ENCODE measurements around the gene NAPSA. TPM values are rescaled to one million over a fixed set of nuclear protein-coding genes. Genes with fewer than 3 reads are reported as not detected.

NAPSA gene
- total and polyA plus RNA-seq, 2 of the 8 experiments (the other 6 are each of a cell fraction or from before 2014, with no cell fraction given) = 0.71 to 0.73 TPM

- peak overlapping the region; percentile 94 for H4K8ac ChIP-seq (ENCODE audit: extremely low read depth, insufficient read depth, low read length)
- H3K56ac ChIP-seq (replicated peaks; ENCODE audit: insufficient read length, low read depth, low read length) = no peak overlapping the region
- no peaks in the 10 kb centered on the region; the same call in 1 of the 2 replicates for H3K79me1 ChIP-seq (ENCODE audit: low read depth, low read length)
- DNase-seq (ENCODE audit: low read depth in 1 of 2, low spot score in 2 of 2) (peak; percentile 70 to 95), FAIRE-seq (no peak)
- no peak overlapping the region for H2AFZ ChIP-seq (ENCODE audit: low read length)
- H3K27me3 ChIP-seq (replicated peaks in 1 of 4; ENCODE audit: control insufficient read depth in 3 of 4, extremely low read depth in 1 of 4, insufficient read depth in 3 of 4, low read length in 3 of 4) = peaks cover 5 to 15% (median 12%) of the 10 kb centered on the region in 4 experiments; a peak in 6 of 7 replicates
- no peak overlapping the region for H2BK15ac ChIP-seq (ENCODE audit: low read length)
- H3K18ac ChIP-seq (ENCODE audit: extremely low read depth, low read length) = peak overlapping the region; percentile 89; the same call in 1 of the 2 replicates
- peaks cover 3 to 10% of the 10 kb centered on the region in 2 experiments; a peak in 2 of 4 replicates for H3K79me2 ChIP-seq (ENCODE audit: control insufficient read depth in 1 of 2, insufficient read depth in 2 of 2, low read length in 2 of 2)
- no peak overlapping the region for H3K4ac ChIP-seq (replicated peaks; ENCODE audit: insufficient read length, low read depth, low read length)
- peaks cover 42% of the 10 kb centered on the region for H3K23me2 ChIP-seq (ENCODE audit: low read depth, low read length)
- no peak overlapping the region for H2BK20ac ChIP-seq (ENCODE audit: low read length)
- H3K4me2 ChIP-seq (ENCODE audit: insufficient read depth in 1 of 2, low read depth in 2 of 2, low read length in 2 of 2) = peak overlapping the region; percentile 75 to 99
- ChIA-PET POLR2A (ENCODE audit: partially characterized antibody) (interaction anchor here (1.0 to 4.3 kb wide), 3 partner anchors 9 to 17 kb away, joined by 4 to 29 read pairs (median 4); no protein-coding TSS in a partner anchor), CTCF (ENCODE audit: partially characterized antibody) (interaction anchor here (1.6 kb wide), 1 partner anchor 23 kb away, joined by 3 read pairs; no protein-coding TSS in a partner anchor)
- no peak overlapping the region for H2BK120ac ChIP-seq (replicated peaks; ENCODE audit: low read depth, low read length)
- peak overlapping the region; percentile 95 for H4K5ac ChIP-seq (ENCODE audit: insufficient read length, low read depth, low read length)
- H2AK5ac ChIP-seq (ENCODE audit: low read depth, low read length) = no peak overlapping the region
- H3K23ac ChIP-seq (ENCODE audit: insufficient read length) = no peak overlapping the region
- peak overlapping the region in 3 of 4 experiments; percentile 36 to 73 (median 56); a peak in 6 of 7 replicates for H3K9ac ChIP-seq (replicated peaks in 1 of 4; ENCODE audit: extremely low read depth in 1 of 4, low read depth in 3 of 4, low read length in 3 of 4)
- peak overlapping the region; percentile 88 for H2BK5ac ChIP-seq (ENCODE audit: low read depth, low read length)
- no peak overlapping the region for H3K27ac ChIP-seq (ENCODE audit: low read depth, low read length)
- peak overlapping the region; percentile 74 to 96 (median 84) for H3K4me3 ChIP-seq (ENCODE audit: extremely low read depth in 1 of 4, insufficient read depth in 2 of 4, low read depth in 3 of 4, low read length in 4 of 4)
- 1% methylated on average over 24 of the region's 48 CpGs; no CpG with 5 or more reads in 1 of the 2 experiments for whole genome bisulfite sequencing, 2 experiments (ENCODE audit: extremely low coverage in 1 of 2, insufficient coverage in 1 of 2, insufficient read length in 1 of 2, insufficient replicate concordance in 2 of 2, low coverage in 1 of 2, low lambda C conversion rate in 2 of 2, missing lambda C conversion rate in 1 of 2)
- H3K36me3 ChIP-seq (ENCODE audit: control insufficient read depth in 2 of 4, insufficient read depth in 4 of 4, low read length in 3 of 4) = no peaks in the 10 kb centered on the region
- peak overlapping the region; percentile 72 for H4K91ac ChIP-seq (replicated peaks; ENCODE audit: insufficient read length, low read length)
- peaks cover 10% of the 10 kb centered on the region in 2 experiments for H4K20me1 ChIP-seq (replicated peaks in 1 of 2; ENCODE audit: control insufficient read depth in 1 of 2, insufficient read depth in 2 of 2, low read length in 2 of 2)
- no peaks in the 10 kb centered on the region for H3K9me3 ChIP-seq (ENCODE audit: insufficient read depth in 2 of 2, low read depth in 1 of 2, low read length in 1 of 2)
- no peak overlapping the region for H2BK12ac ChIP-seq (ENCODE audit: low read depth, low read length)
- no peak overlapping the region for H3K14ac ChIP-seq (ENCODE audit: insufficient read length)
- peaks cover 2 to 28% (median 14%) of the 10 kb centered on the region in 4 experiments for H3K4me1 ChIP-seq (replicated peaks in 1 of 4; ENCODE audit: control insufficient read depth in 3 of 4, insufficient read depth in 4 of 4, low read length in 3 of 4)
- 0 out of 2 replicates have a peak, but pooled peaks have one; percentile 52 for TF ChIP-seq RBBP5 (IDR thresholded peaks at IDR 0.05; ENCODE audit: borderline replicate concordance, low read depth, low read length)
- TF ChIP-seq KDM4A (IDR thresholded peaks at IDR 0.05; ENCODE audit: low read depth, low read length, severe bottlenecking) = peak; percentile 43
- 0 out of 4 replicates have a peak, but pooled peaks of 1 of the 2 experiments have one; percentile 12 for TF ChIP-seq HDAC2 (IDR thresholded peaks at IDR 0.05; ENCODE audit: borderline replicate concordance in 1 of 2, low read depth in 2 of 2, low read length in 2 of 2)
- TF ChIP-seq HDAC6 (IDR thresholded peaks at IDR 0.05; ENCODE audit: low read depth, low read length) = no peak
- peak in 1 of 2 experiments; percentile 57; a peak in 1 of 4 replicates for TF ChIP-seq SIN3A (conservative IDR thresholded peaks at IDR 0.05 in 1 of 2, IDR thresholded peaks at IDR 0.05 in 1 of 2; ENCODE audit: low read depth in 1 of 2, low read length in 2 of 2)
- no peak for TF ChIP-seq NANOG (IDR thresholded peaks at IDR 0.05; ENCODE audit: insufficient read depth, low read depth, low read length, poor library complexity, severe bottlenecking)
- peak in 1 of 2 experiments; percentile 46 for TF ChIP-seq POLR2A (IDR thresholded peaks at IDR 0.05; ENCODE audit: control extremely low read depth in 1 of 2, low read depth in 2 of 2, low read length in 2 of 2)
- no peak for TF ChIP-seq FOSL1 (IDR thresholded peaks at IDR 0.05; ENCODE audit: insufficient read depth, low read depth, low read length)
- no peak for TF ChIP-seq CTBP2 (IDR thresholded peaks at IDR 0.05; ENCODE audit: borderline replicate concordance, insufficient read depth, insufficient read length, low read length)
- TF ChIP-seq SUZ12 (IDR thresholded peaks at IDR 0.05; ENCODE audit: low read length) = no peak
These were observed 34.9 kb downstream of the NAPSA start for GRCh38 chr19:50330365-50331078.

All from H1 (cell line).